Small intestine (tissue), 7 donors: ENCODE measurements around the gene WLS. TPM values are rescaled to one million over a fixed set of nuclear protein-coding genes. Genes with fewer than 3 reads are reported as not detected.

Experiments
- DNase-seq, 2 donors: peaks; one replicate each; pipeline versions ENCODE4 v3.0.0 to v3.0.0-alpha.2; 2013
- FAIRE-seq: peaks from 2 replicates; lab custom pipeline; 2012; peaks lifted over from hg19 to GRCh38; lab: Jason Lieb, UNC
- H3K27ac ChIP-seq, 3 donors: one replicate each; pipeline ENCODE4 v1.5.1; 2013; ENCODE audit warnings: low read length in 2 of 3, mild to moderate bottlenecking in 2 of 3, control low read depth in 1 of 3, inconsistent platforms in 1 of 3, low read depth in 1 of 3, moderate library complexity in 1 of 3
- H3K27me3 ChIP-seq, 3 donors: one replicate each; pipeline ENCODE4 v1.6.1; 2013; ENCODE audit warnings: low read length in 3 of 3, inconsistent platforms in 1 of 3; ENCODE audit not compliant: control insufficient read depth in 3 of 3, insufficient read depth in 3 of 3
- H3K36me3 ChIP-seq, 3 donors: one replicate each; pipeline ENCODE4 v1.6.1; 2013; ENCODE audit warnings: low read length in 3 of 3, inconsistent platforms in 1 of 3, low read depth in 1 of 3, mild to moderate bottlenecking in 1 of 3, moderate library complexity in 1 of 3; ENCODE audit not compliant: control insufficient read depth in 3 of 3, insufficient read depth in 2 of 3
- H3K4me1 ChIP-seq, 3 donors: one replicate each; pipeline ENCODE4 v1.6.1; 2013; ENCODE audit warnings: low read length in 2 of 3, inconsistent platforms in 1 of 3, low read depth in 1 of 3, mild to moderate bottlenecking in 1 of 3, moderate library complexity in 1 of 3; ENCODE audit not compliant: control insufficient read depth in 3 of 3, insufficient read depth in 2 of 3
- H3K4me3 ChIP-seq, 3 donors: one replicate each; pipeline ENCODE4 v1.5.1; 2013; ENCODE audit warnings: low read length in 3 of 3, control low read depth in 1 of 3, inconsistent platforms in 1 of 3, low read depth in 1 of 3, mild to moderate bottlenecking in 1 of 3, moderate library complexity in 1 of 3
- H3K9me3 ChIP-seq, 2 donors: one replicate each; pipeline ENCODE4 v1.6.1; 2013; ENCODE audit warnings: low read depth in 1 of 2, low read length in 1 of 2; ENCODE audit not compliant: control insufficient read depth in 2 of 2, insufficient read depth in 1 of 2
- WGBS, 3 donors: extraction: QIAGEN DNeasy Blood & Tissue Kit; methylation state at CpG; one replicate each; pipeline ENCODE4 v1.1.7; 2013; 5-methylcytosine and 5-hydroxymethylcytosine counted together
- polyA plus RNA-seq, 4 donors: library from polyadenylated mRNA; stranded (reverse) in 3 of 4; unstranded in 1 of 4; fragments of 200-250 nt in 3 of 4; fragments of 120-200 nt in 1 of 4; gene quantifications; one replicate each; pipeline versions ENCODE4 v1.2.1 to v1.2.3, GENCODE V29; 2013
- donor health status: healthy with polysubstance abuse.
- donor health status: control.
- donor health status: control.
- donor health status: Bipolar disorder and iron deficiency.
- donor health status: healthy.

WLS gene
- polyA plus RNA-seq, 4 donors = 2.2 to 58.0 (median 22.5) TPM

GRCh38 chr1:68141071-68142021 is 91.0 kb downstream of the WLS start:
- Histone ChIP-seq H3K4me1 (peaks cover 3 to 12% (median 4%) of the 10 kb centered on the region in 3 donors), H3K4me3 (no peak overlapping the region), H3K27me3 (no peaks in the 10 kb centered on the region), H3K9me3 (no peaks in the 10 kb centered on the region), H3K27ac (peak overlapping the region in 2 of 3 donors; percentile 6 to 61), H3K36me3 (peaks cover 0 to 15% (median 3%) of the 10 kb centered on the region in 3 donors)
- no peak for FAIRE-seq
- peak in 1 of 2 donors; percentile 22 for DNase-seq
- WGBS, 3 donors = 78 to 93% (median 87%) methylated on average over 15 of the region's 15 CpGs

GRCh38 chr1:68140536-68140935 is 91.8 kb downstream of the WLS start:
- peaks cover 0 to 15% (median 3%) of the 10 kb centered on the region in 3 donors for H3K36me3 ChIP-seq
- FAIRE-seq = no peak
- H3K4me3 ChIP-seq = no peak overlapping the region
- H3K9me3 ChIP-seq = no peaks in the 10 kb centered on the region
- 48 to 79% (median 73%) methylated on average over 4 of the region's 4 CpGs for WGBS, 3 donors
- H3K27ac ChIP-seq = peak overlapping the region in 1 of 3 donors; percentile 27
- peaks cover 3 to 12% (median 4%) of the 10 kb centered on the region in 3 donors for H3K4me1 ChIP-seq
- no peak for DNase-seq
- no peaks in the 10 kb centered on the region for H3K27me3 ChIP-seq

- no peak for FAIRE-seq
Observed at GRCh38 chr1:68136187-68136586, 96.1 kb downstream of the WLS start.

GRCh38 chr1:68132426-68133130 is 99.7 kb downstream of the WLS start:
- no peaks in the 10 kb centered on the region for H3K4me1 ChIP-seq
- peaks cover 0 to 40% (median 7%) of the 10 kb centered on the region in 3 donors for H3K36me3 ChIP-seq
- WGBS, 3 donors = 94 to 97% (median 96%) methylated on average over 8 of the region's 8 CpGs
- H3K4me3 ChIP-seq = no peak overlapping the region
- no peak overlapping the region for H3K27ac ChIP-seq
- FAIRE-seq (no peak), DNase-seq (no peak)
- no peaks in the 10 kb centered on the region for H3K27me3 ChIP-seq
- no peaks in the 10 kb centered on the region for H3K9me3 ChIP-seq

More at GRCh38 chr1:68136187-68136586, 96.1 kb downstream of the WLS start:
- Histone ChIP-seq H3K36me3 (peaks cover 0 to 32% (median 7%) of the 10 kb centered on the region in 3 donors), H3K4me3 (no peak overlapping the region), H3K9me3 (no peaks in the 10 kb centered on the region), H3K27ac (no peak overlapping the region), H3K4me1 (peaks cover 0 to 4% (median 0%) of the 10 kb centered on the region in 3 donors), H3K27me3 (no peaks in the 10 kb centered on the region)
- 85 to 89% (median 85%) methylated on average over 2 of the region's 2 CpGs for WGBS, 3 donors
- DNase-seq = peak in 1 of 2 donors; percentile 37

- Histone ChIP-seq H3K36me3 (peaks cover 0 to 44% (median 6%) of the 10 kb centered on the region in 3 donors), H3K4me3 (no peak overlapping the region), H3K9me3 (no peaks in the 10 kb centered on the region), H3K27me3 (no peaks in the 10 kb centered on the region), H3K27ac (no peak overlapping the region), H3K4me1 (no peaks in the 10 kb centered on the region)
- DNase-seq (no peak), FAIRE-seq (no peak)
- WGBS, 3 donors = 90 to 100% (median 92%) methylated on average over 3 of the region's 3 CpGs
Observed at GRCh38 chr1:68131261-68131660, 101.1 kb downstream of the WLS start.

- H3K36me3 ChIP-seq = peaks cover 0 to 44% (median 6%) of the 10 kb centered on the region in 3 donors
- no peaks in the 10 kb centered on the region for H3K4me1 ChIP-seq
- 79 to 90% (median 85%) methylated on average over 6 of the region's 6 CpGs for WGBS, 3 donors
- FAIRE-seq (no peak), DNase-seq (no peak)
- H3K4me3 ChIP-seq = no peak overlapping the region
- no peak overlapping the region for H3K27ac ChIP-seq
- H3K9me3 ChIP-seq = no peaks in the 10 kb centered on the region
- no peaks in the 10 kb centered on the region for H3K27me3 ChIP-seq
Observed at GRCh38 chr1:68129536-68130250, 102.6 kb downstream of the WLS start.

- 75 to 90% (median 88%) methylated on average over 10 of the region's 10 CpGs for WGBS, 3 donors
- Histone ChIP-seq H3K9me3 (no peaks in the 10 kb centered on the region), H3K4me1 (no peaks in the 10 kb centered on the region), H3K27ac (no peak overlapping the region), H3K27me3 (no peaks in the 10 kb centered on the region), H3K36me3 (peaks cover 0 to 51% (median 5%) of the 10 kb centered on the region in 3 donors), H3K4me3 (no peak overlapping the region)
- DNase-seq = no peak
- no peak for FAIRE-seq
Observed at GRCh38 chr1:68128820-68129219, 103.5 kb downstream of the WLS start.

GRCh38 chr1:68128157-68128556 is 104.2 kb downstream of the WLS start:
- H3K4me3 ChIP-seq = no peak overlapping the region
- no peak overlapping the region for H3K27ac ChIP-seq
- H3K36me3 ChIP-seq = peaks cover 0 to 51% (median 4%) of the 10 kb centered on the region in 3 donors
- H3K9me3 ChIP-seq = no peaks in the 10 kb centered on the region
- no peak for FAIRE-seq
- no peak for DNase-seq
- no peaks in the 10 kb centered on the region for H3K4me1 ChIP-seq
- H3K27me3 ChIP-seq = no peaks in the 10 kb centered on the region
- 8 to 19% (median 16%) methylated on average over 1 of the region's 1 CpG for WGBS, 3 donors
